ENCODE measurements around the gene PRKCH. TPM values are rescaled to one million over a fixed set of nuclear protein-coding genes. Genes with fewer than 3 reads are reported as not detected.

PRKCH gene
- total RNA-seq, 6 experiments from 2014 or later: 5.0 to 12.1 (median 8.8) TPM

DNA sequence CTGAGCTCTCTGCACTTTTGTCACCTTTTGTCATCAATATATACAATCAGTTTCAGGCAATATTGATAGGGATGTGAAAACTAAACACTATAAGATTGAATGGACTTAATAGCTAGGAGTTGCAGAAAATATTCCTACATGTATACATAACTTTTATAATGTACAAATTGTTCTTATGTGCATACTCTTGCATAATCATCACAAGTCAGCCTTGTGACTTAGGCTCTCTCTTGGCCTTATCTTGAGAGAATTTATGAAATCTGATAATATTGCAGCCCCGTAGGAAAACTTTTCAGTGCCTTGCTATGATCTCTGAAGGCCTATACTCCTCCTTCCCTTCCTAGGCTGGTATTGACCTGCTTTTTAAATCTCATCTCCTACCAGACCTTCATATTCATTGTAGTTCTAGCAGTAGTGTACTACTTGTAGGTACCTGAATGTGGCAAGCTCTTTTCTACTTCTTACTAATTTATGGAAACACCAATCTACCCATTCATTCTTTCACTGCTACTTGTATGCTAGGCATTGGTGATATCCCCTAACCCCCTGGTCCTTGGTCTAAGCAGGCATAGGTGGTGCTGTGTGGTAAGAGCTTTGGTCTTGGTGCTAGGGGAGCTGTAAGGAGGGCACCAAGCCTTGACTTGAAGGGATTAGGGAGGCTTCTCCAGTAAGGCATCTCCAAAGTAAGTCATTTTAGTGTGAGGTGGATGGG is 100.0 kb downstream of the PRKCH start:
- intact Hi-C loops (cut with DNase I): no loop called here
- H3K27ac ChIP-seq: no peak overlapping the region
- no peaks in the 10 kb centered on the region for H3K4me1 ChIP-seq

DNA sequence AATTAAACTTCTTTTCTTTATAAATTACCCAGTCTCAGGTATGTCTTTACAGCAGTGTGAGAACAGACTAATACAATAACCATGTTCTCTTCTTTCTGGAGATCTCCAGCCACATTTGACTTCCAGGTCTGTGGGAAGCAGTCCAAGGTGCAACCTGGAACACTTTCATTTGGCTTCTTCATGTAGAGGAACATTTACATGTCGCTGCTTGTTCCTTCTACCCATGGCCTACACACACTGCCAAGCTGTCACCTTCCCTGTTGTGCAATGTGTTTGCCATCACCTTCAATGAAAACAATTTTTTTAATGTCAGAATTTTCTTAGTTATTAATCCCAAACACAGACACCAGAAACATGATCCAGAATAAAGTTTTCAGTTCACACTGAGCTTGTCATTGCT is 104.7 kb downstream of the PRKCH start:
- H3K4me3 ChIP-seq: no peak overlapping the region
- WGBS (ENCODE audit: insufficient coverage, low coverage, low lambda C conversion rate, missing lambda C conversion rate): 43% methylated on average over 1 of the region's 1 CpG
- H3K27ac ChIP-seq: no peak overlapping the region
- intact Hi-C loops (cut with DNase I): no loop called here
- TF ChIP-seq, protein P1, sequence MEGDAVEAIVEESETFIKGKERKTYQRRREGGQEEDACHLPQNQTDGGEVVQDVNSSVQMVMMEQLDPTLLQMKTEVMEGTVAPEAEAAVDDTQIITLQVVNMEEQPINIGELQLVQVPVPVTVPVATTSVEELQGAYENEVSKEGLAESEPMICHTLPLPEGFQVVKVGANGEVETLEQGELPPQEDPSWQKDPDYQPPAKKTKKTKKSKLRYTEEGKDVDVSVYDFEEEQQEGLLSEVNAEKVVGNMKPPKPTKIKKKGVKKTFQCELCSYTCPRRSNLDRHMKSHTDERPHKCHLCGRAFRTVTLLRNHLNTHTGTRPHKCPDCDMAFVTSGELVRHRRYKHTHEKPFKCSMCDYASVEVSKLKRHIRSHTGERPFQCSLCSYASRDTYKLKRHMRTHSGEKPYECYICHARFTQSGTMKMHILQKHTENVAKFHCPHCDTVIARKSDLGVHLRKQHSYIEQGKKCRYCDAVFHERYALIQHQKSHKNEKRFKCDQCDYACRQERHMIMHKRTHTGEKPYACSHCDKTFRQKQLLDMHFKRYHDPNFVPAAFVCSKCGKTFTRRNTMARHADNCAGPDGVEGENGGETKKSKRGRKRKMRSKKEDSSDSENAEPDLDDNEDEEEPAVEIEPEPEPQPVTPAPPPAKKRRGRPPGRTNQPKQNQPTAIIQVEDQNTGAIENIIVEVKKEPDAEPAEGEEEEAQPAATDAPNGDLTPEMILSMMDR (IDR thresholded peaks at IDR 0.05): no peak
- TF ChIP-seq POLR2A (IDR thresholded peaks at IDR 0.05): no peak
- ATAC-seq (peak in 2 of 4 donors; percentile 50 to 66), DNase-seq (no peak)
- H3K36me3 ChIP-seq: no peaks in the 10 kb centered on the region
- H3K9me3 ChIP-seq: no peaks in the 10 kb centered on the region
- H3K4me1 ChIP-seq: no peaks in the 10 kb centered on the region
- no peaks in the 10 kb centered on the region for H3K27me3 ChIP-seq

More for the DNA sequence above, 100.0 kb downstream of the PRKCH start:
- no peaks in the 10 kb centered on the region for H3K36me3 ChIP-seq
- H3K9me3 ChIP-seq: no peaks in the 10 kb centered on the region
- ATAC-seq (no peak), DNase-seq (no peak)
- no peaks in the 10 kb centered on the region for H3K27me3 ChIP-seq
- WGBS (ENCODE audit: insufficient coverage, low coverage, low lambda C conversion rate, missing lambda C conversion rate): 67% methylated on average over 1 of the region's 1 CpG
- TF ChIP-seq POLR2A (IDR thresholded peaks at IDR 0.05): no peak
- TF ChIP-seq, protein P1 (IDR thresholded peaks at IDR 0.05): no peak
- no peak overlapping the region for H3K4me3 ChIP-seq

GRCh38 chr14:61428261-61428660 is 106.9 kb downstream of the PRKCH start:
- H3K4me1 ChIP-seq: no peaks in the 10 kb centered on the region
- no peak for TF ChIP-seq POLR2A (IDR thresholded peaks at IDR 0.05)
- TF ChIP-seq, protein P1 (IDR thresholded peaks at IDR 0.05): no peak
- H3K9me3 ChIP-seq: no peaks in the 10 kb centered on the region
- no peak for ATAC-seq
- no peak overlapping the region for H3K27ac ChIP-seq
- no peak for DNase-seq
- intact Hi-C loops (cut with DNase I): no loop called here
- no peaks in the 10 kb centered on the region for H3K36me3 ChIP-seq
- H3K4me3 ChIP-seq: no peak overlapping the region
- WGBS (ENCODE audit: insufficient coverage, low coverage, low lambda C conversion rate, missing lambda C conversion rate): 58% methylated on average over 2 of the region's 2 CpGs
- no peaks in the 10 kb centered on the region for H3K27me3 ChIP-seq

GRCh38 chr14:61429316-61429715 is 107.9 kb downstream of the PRKCH start:
- intact Hi-C loops (cut with DNase I): no loop called here
- no peak overlapping the region for H3K27ac ChIP-seq
- no peaks in the 10 kb centered on the region for H3K4me1 ChIP-seq
- DNase-seq: no peak
- H3K27me3 ChIP-seq: no peaks in the 10 kb centered on the region
- no peaks in the 10 kb centered on the region for H3K9me3 ChIP-seq
- TF ChIP-seq, protein P1 (IDR thresholded peaks at IDR 0.05): no peak
- no peak for TF ChIP-seq POLR2A (IDR thresholded peaks at IDR 0.05)
- ATAC-seq: no peak
- WGBS (ENCODE audit: insufficient coverage, low coverage, low lambda C conversion rate, missing lambda C conversion rate): 53% methylated on average over 2 of the region's 2 CpGs
- H3K36me3 ChIP-seq: no peaks in the 10 kb centered on the region
- H3K4me3 ChIP-seq: no peak overlapping the region
